ENCODE results near the gene TERC.
A peak's percentile ranks its signal among the peaks of the same experiment; 100 is the strongest.
"Not testable (repeated sequence)": the region's sequence is repeated elsewhere in the genome, so short reads cannot be mapped to it uniquely, and the experiment has no call there.

TERC gene

GRCh38 chr3:169772897-169773816 is 8.3 kb upstream of the TERC start, which contains the start of gene MYNN:
TSS of gene MYNN (plus strand) at chr3:169773396. CDS start at chr3:169774296, 900 bp downstream.
- H3K4me3 ChIP-seq (ENCODE audit: low read length) = peak within 1 kb of the TSS; percentile 89
- peak; percentile 80 for DNase-seq (ENCODE audit: low read depth, low spot score)

- peak; percentile 78 for DNase-seq (ENCODE audit: low read depth, low spot score)
- H3K4me3 ChIP-seq (ENCODE audit: low read length) = peak overlapping the region; percentile 89
Observed at GRCh38 chr3:169772305-169772896, 7.5 kb upstream of the TERC start.

- peak overlapping the region; percentile 89 for H3K4me3 ChIP-seq (ENCODE audit: low read length)
- peak; percentile 91 for DNase-seq (ENCODE audit: low read depth, low spot score)
Observed at GRCh38 chr3:169771497-169772304, 6.8 kb upstream of the TERC start.

DNA sequence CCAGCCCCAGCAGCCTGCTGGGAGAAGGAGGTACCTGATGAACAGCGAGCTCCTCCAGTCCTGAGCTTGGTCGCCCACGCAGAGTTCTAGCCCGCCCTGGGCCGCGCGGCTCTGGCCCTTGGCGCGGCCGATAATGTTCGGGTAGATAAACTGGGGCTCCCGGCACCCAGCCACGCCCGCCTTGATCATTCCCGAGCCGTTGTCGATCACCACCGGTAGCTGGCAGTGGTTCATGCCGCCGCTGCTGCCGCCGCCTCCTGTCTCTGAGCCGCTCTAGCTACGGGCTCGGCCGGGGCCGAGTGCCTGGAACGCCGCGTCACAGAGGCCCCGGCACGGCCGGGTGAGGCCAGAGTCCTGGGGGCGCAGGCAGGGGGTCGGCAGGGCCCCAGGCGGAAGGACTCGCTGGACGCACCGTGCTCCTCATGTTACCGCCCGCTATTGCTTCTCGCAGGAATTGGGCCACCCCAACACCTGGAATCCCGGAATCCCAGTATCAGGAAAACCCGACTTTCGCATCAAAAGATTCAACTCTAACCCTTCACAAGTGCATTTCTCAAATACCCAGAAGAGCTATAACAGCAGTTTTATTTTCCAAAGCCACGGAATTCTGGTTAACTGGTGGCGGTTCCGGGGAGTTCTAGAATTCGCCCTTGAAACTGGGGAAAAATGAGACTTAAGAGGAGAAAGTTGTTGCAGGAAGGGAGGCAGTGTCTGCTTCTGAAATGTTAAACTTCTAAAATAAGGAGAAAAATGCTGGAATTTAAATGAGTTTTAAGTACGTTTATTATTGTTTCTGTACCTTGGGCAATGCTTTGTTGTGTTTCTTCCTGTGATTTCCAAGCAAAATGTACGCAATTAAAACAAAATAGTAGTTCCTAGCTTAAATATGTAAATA is 4.7 kb upstream of the TERC start, which contains the start of gene ACTRT3:
ACTRT3 (minus strand) TSS at position 275 of the 895 bp plus-strand sequence; CDS start at position 234, 41 bp downstream.
- peak within 1 kb of the TSS; percentile 64 for H3K4me3 ChIP-seq (ENCODE audit: low read length)
- no peak for DNase-seq (ENCODE audit: low read depth, low spot score)

DNA sequence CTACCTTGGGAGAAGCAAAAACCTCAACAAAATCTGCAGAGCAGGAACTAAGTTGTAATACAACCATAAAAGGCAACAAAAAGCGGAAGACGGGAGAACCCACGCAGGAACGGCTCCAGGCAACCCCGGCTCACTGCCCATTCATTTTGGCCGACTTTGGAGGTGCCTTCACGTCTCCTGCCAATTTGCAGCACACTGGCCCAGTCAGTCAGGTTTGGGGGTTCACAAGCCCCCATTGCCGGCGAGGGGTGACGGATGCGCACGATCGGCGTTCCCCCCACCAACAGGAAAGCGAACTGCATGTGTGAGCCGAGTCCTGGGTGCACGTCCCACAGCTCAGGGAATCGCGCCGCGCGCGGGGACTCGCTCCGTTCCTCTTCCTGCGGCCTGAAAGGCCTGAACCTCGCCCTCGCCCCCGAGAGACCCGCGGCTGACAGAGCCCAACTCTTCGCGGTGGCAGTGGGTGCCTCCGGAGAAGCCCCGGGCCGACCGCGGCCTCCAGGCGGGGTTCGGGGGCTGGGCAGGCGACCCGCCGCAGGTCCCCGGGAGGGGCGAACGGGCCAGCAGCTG is 463 bp downstream of the TERC start:
- H3K4me3 ChIP-seq (ENCODE audit: low read length) = peak overlapping the region; percentile 73
- DNase-seq (ENCODE audit: low read depth, low spot score) = no peak

DNA sequence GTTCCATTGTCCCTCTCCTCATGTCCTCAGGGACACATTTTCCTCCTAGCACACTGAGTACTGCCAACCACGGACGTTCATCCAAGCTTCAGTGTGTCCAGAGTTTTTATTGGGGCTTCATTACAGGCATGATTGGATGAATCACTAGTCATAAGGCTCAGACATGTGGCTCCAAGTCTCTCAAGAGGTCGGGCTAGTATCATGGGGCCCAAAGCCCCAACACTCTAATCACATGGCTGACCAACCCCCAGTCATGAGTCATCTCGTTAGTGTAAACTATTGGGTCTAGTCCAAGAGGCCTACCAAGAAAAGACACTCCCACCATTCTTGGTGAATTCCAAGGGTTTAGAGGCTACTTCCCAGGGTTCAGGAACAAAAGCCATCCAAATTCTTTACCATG is 4.4 kb downstream of the TERC start:
- no peak overlapping the region for H3K4me3 ChIP-seq (ENCODE audit: low read length)
- no peak for DNase-seq (ENCODE audit: low read depth, low spot score)

DNA sequence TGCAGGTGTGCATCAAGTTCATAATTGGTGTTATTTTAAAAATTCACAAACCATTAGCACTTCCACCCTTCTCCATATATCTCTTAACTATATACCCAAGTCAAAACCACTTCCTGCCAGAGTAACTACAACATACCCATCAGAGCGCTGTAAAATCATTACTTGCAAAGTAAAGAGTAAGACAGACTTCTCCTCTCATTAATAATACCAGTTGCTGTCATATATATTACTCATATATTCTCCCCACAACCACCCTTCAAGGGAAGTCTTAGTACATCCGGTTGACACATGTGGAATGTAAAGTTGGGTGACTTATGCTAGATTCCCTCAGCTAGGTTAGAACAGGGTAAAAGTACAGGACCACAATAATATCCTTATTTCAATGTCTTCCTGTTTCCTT is 5.6 kb downstream of the TERC start:
- no peak overlapping the region for H3K4me3 ChIP-seq (ENCODE audit: low read length)
- peak; percentile 87 for DNase-seq (ENCODE audit: low read depth, low spot score)

GRCh38 chr3:169758359-169758994 is 6.4 kb downstream of the TERC start:
- H3K4me3 ChIP-seq (ENCODE audit: low read length) = no peak overlapping the region
- no peak for DNase-seq (ENCODE audit: low read depth, low spot score)

DNA sequence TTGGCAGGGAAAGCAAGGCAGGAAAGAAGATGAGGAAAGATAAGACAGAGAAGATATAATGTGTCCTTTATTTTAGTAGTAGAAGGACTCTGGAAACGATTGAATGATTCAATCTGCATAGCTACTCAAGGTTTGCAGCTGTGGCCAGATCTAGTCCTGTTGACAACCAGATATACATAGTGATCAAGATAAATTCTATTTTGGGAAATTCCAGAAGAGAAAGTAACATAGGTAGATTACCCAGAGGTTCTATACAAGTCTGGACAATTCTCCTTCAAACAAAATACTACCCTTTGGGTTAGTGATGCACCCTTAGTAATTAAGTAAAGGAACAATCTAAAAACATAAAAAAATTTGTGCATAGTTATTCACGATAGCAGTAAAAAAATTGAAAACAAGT is 9.4 kb downstream of the TERC start:
- DNase-seq (ENCODE audit: low read depth, low spot score) = no peak
- H3K4me3 ChIP-seq (ENCODE audit: low read length) = no peak overlapping the region

GRCh38 chr3:169754711-169755110 is 10.1 kb downstream of the TERC start:
- no peak overlapping the region for H3K4me3 ChIP-seq (ENCODE audit: low read length)
- no peak for DNase-seq (ENCODE audit: low read depth, low spot score)

DNA sequence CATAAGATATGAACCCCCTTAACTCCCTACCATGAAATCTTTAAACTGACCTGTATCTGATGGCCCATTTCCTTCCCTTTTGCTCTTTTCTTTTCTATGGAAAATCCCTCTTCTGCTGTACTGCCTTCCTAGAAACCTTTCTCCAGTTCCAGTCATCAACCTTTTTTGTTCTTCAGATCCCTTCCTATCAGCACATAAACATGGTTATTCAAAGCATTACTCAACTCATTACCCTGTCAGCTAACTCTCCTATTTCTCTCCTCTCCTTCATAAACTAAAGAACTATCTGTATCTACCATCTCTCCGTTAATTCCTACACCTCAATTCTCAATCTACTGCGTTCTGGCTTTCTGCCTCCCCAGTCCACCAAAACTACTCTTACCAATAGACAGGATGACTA is 13.0 kb downstream of the TERC start:
- no peak overlapping the region for H3K4me3 ChIP-seq (ENCODE audit: low read length)
- DNase-seq (ENCODE audit: low read depth, low spot score) = no peak

DNA sequence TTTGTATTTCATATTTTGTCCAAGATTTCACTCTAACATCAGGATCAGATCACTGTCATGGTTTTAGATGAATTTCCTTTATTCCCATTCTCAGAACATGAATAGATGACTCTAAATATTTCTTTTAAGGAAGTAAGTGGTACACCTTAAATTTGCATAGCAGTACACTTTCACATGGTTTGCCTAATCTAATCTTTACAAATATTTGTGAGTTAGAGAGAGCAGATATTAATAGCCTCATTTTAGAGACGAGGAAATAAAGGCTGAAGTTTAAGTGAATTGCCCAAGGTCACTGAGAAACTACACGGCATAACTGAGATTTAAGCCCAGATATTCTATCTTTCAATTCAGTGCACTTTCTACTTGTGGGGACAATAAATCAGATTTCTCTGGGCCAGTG is 14.2 kb downstream of the TERC start:
- H3K4me3 ChIP-seq (ENCODE audit: low read length) = no peak overlapping the region
- DNase-seq (ENCODE audit: low read depth, low spot score) = no peak

GRCh38 chr3:169748670-169749069 is 16.2 kb downstream of the TERC start:
- no peak for DNase-seq (ENCODE audit: low read depth, low spot score)
- no peak overlapping the region for H3K4me3 ChIP-seq (ENCODE audit: low read length)

GRCh38 chr3:169746924-169747323 is 17.9 kb downstream of the TERC start:
- no peak overlapping the region for H3K4me3 ChIP-seq (ENCODE audit: low read length)
- DNase-seq (ENCODE audit: low read depth, low spot score) = no peak

GRCh38 chr3:169744366-169745054 is 20.4 kb downstream of the TERC start:
- DNase-seq (ENCODE audit: low read depth, low spot score) = no peak

DNA sequence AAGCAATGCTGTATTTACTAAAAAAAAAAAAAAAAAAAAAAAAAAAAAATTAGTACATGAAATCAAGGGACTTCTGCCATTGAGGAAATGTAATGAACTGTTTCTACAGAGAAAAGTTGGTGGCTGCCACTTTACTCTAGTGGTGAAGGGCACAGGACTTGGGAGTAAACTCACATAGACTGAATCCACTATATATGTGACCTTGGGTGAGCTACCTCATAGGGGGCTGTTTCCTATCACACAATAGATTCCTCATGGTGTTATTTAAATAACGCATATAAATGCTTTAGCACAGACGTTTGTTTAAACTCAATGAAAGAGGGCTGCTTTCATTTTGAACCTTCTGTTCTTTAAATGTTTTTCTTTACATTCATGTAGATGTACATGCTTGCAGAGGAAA is 25.8 kb downstream of the TERC start:
- DNase-seq (ENCODE audit: low read depth, low spot score) = no peak
- no peak overlapping the region for H3K4me3 ChIP-seq (ENCODE audit: low read length)

More at GRCh38 chr3:169744366-169745054, 20.4 kb downstream of the TERC start:
- H3K4me3 ChIP-seq (ENCODE audit: low read length) = no peak overlapping the region

- not testable (repeated sequence) for H3K4me3 ChIP-seq (ENCODE audit: low read length); DNase-seq (ENCODE audit: low read depth, low spot score)
Observed at GRCh38 chr3:169731857-169732256, 33.0 kb downstream of the TERC start.

Data from Jurkat, Clone E6-1 (cell line).